Ishikawa (cell line): ENCODE measurements around the gene NUDT2.

Experiments
- CEBPB ChIP-seq: IDR thresholded peaks from 2 replicates; pipeline ENCODE4 v1.6.1; 2012
- CREB1 ChIP-seq: IDR thresholded peaks from 2 replicates; pipeline ENCODE4 v1.6.1; 2012; ENCODE audit warnings: low read depth
- EGR1 ChIP-seq: IDR thresholded peaks from 2 replicates; pipeline ENCODE4 v1.6.1; 2012
- FOXM1 ChIP-seq: IDR thresholded peaks from 2 replicates; pipeline ENCODE4 v1.6.1; 2012; ENCODE audit warnings: low read depth, borderline replicate concordance
- NFIC ChIP-seq: IDR thresholded peaks from 2 replicates; pipeline ENCODE4 v1.6.1; 2012
- RAD21 ChIP-seq: IDR thresholded peaks from 2 replicates; pipeline ENCODE4 v1.6.1; 2012; ENCODE audit warnings: low read depth
- TAF1 ChIP-seq: IDR thresholded peaks from 2 replicates; pipeline ENCODE4 v1.6.1; 2012; ENCODE audit warnings: low read depth, mild to moderate bottlenecking
- TCF12 ChIP-seq: IDR thresholded peaks from 2 replicates; pipeline ENCODE4 v1.6.1; 2012; ENCODE audit warnings: low read depth
- TEAD4 ChIP-seq: IDR thresholded peaks from 2 replicates; pipeline ENCODE4 v1.6.1; 2012
- USF1 ChIP-seq: IDR thresholded peaks from 2 replicates; pipeline ENCODE4 v1.6.1; 2012
- YY1 ChIP-seq: IDR thresholded peaks from 2 replicates; pipeline ENCODE4 v1.6.1; 2012; ENCODE audit warnings: low read depth
- ZBTB7A ChIP-seq: IDR thresholded peaks from 2 replicates; pipeline ENCODE4 v1.6.1; 2012; ENCODE audit warnings: low read depth
- TF ChIP-seq, protein P1 (sequence below): IDR thresholded peaks from 2 replicates; pipeline ENCODE4 v1.6.1; 2012
- TF ChIP-seq, protein P2 (sequence below): IDR thresholded peaks from 2 replicates; pipeline ENCODE4 v1.6.1; 2012; ENCODE audit warnings: low read depth, mild to moderate bottlenecking

Gene NUDT2

DNA sequence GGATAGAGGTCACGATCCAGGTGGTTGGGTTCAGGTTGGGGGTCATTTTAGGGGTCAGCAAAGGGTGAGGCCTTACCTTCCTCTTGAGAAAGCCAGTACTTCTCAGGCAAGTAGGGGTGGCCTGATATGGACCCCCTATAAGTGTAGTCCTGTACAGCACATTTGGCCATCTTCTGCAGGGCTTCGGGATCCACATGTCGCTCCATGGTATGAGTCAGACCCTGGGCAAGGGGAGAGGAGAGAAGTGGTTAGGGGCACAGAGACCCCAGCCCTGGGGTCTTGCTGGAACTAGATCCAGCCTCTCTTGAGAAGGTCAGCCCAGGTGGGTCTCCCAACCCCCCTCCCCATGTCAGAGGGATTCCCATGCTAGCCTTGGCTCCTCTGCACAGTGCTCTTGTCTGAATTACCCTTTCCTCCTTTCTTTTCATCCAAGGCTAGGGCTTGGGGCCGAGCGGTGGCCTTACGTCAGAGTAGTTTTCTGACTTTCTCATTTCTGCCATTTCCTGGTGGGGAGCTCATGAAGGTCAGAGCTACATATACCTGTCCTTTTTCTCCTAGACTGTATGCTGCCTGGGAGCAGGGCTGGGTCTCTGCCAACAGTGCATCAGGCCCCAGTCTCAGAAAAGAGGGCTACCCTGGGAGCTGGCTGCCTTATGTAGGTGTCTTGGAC is 56.3 kb downstream of the NUDT2 start:
- TF ChIP-seq TEAD4 (no peak), CEBPB (no peak), NFIC (no peak), CREB1 (no peak), ZBTB7A (no peak), TAF1 (no peak), USF1 (no peak), YY1 (no peak), TCF12 (no peak)
- TF ChIP-seq, protein P1, sequence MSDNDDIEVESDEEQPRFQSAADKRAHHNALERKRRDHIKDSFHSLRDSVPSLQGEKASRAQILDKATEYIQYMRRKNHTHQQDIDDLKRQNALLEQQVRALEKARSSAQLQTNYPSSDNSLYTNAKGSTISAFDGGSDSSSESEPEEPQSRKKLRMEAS: no peak

DNA sequence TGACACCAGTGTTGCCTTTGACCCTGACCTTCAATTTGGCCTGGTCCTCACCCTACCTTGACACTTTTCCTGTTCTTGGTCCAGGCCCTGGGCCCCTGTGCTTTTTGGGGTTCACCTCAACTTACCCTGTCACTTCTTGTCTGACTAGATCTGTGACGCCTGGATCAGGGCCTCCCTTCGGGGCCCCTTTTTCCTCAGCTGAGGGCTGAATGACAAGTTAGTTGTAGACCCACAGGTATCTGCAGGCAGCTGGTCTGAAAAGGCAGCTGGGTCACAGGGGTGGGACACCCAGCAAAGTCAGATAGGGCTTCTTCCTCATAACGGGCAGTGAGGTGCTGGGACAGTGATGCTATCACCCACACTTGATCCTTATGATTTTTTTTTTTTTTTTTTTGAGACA is 57.3 kb downstream of the NUDT2 start:
- TF ChIP-seq TAF1 (no peak), TEAD4 (no peak), RAD21 (no peak), CREB1 (no peak)
- TF ChIP-seq, protein P2, sequence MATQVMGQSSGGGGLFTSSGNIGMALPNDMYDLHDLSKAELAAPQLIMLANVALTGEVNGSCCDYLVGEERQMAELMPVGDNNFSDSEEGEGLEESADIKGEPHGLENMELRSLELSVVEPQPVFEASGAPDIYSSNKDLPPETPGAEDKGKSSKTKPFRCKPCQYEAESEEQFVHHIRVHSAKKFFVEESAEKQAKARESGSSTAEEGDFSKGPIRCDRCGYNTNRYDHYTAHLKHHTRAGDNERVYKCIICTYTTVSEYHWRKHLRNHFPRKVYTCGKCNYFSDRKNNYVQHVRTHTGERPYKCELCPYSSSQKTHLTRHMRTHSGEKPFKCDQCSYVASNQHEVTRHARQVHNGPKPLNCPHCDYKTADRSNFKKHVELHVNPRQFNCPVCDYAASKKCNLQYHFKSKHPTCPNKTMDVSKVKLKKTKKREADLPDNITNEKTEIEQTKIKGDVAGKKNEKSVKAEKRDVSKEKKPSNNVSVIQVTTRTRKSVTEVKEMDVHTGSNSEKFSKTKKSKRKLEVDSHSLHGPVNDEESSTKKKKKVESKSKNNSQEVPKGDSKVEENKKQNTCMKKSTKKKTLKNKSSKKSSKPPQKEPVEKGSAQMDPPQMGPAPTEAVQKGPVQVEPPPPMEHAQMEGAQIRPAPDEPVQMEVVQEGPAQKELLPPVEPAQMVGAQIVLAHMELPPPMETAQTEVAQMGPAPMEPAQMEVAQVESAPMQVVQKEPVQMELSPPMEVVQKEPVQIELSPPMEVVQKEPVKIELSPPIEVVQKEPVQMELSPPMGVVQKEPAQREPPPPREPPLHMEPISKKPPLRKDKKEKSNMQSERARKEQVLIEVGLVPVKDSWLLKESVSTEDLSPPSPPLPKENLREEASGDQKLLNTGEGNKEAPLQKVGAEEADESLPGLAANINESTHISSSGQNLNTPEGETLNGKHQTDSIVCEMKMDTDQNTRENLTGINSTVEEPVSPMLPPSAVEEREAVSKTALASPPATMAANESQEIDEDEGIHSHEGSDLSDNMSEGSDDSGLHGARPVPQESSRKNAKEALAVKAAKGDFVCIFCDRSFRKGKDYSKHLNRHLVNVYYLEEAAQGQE: no peak

GRCh38 chr9:34387239-34387638 is 57.9 kb downstream of the NUDT2 start:
- TF ChIP-seq FOXM1: no peak
- no peak for TF ChIP-seq USF1
- no peak for TF ChIP-seq TAF1
- TF ChIP-seq RAD21: no peak
- no peak for TF ChIP-seq EGR1
- no peak for TF ChIP-seq CREB1
- no peak for TF ChIP-seq ZBTB7A

DNA sequence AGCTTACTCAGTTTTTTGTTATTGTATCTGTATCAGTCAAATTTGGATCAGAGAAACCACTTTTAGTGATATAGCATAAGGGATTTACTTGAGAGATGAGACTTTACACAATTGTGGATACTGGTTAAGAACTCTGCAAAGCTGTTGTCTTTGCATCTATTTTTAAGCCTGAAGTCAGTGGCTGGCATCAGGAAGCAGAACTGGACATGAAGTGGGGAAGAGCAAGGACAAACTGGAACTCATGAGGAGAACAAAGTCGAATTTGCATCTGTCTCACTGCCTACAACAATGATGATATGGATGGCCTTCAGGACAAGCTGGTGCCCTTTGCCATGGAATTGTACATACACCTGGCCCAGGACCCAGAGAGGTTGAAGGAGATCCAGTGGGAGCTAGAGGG is 63.1 kb downstream of the NUDT2 start:
- TF ChIP-seq TEAD4: no peak
- no peak for TF ChIP-seq CEBPB
- TF ChIP-seq ZBTB7A: no peak
- TF ChIP-seq CREB1: no peak
- no peak for TF ChIP-seq EGR1
- no peak for TF ChIP-seq YY1
- no peak for TF ChIP-seq FOXM1
- TF ChIP-seq, protein P1: no peak
